ENCODE measurements around the gene LRRTM3. TPM values are rescaled to one million over a fixed set of nuclear protein-coding genes. Genes with fewer than 3 reads are reported as not detected.

LRRTM3 gene
- total RNA-seq, 2 donors from 2014 or later = not detected

DNA sequence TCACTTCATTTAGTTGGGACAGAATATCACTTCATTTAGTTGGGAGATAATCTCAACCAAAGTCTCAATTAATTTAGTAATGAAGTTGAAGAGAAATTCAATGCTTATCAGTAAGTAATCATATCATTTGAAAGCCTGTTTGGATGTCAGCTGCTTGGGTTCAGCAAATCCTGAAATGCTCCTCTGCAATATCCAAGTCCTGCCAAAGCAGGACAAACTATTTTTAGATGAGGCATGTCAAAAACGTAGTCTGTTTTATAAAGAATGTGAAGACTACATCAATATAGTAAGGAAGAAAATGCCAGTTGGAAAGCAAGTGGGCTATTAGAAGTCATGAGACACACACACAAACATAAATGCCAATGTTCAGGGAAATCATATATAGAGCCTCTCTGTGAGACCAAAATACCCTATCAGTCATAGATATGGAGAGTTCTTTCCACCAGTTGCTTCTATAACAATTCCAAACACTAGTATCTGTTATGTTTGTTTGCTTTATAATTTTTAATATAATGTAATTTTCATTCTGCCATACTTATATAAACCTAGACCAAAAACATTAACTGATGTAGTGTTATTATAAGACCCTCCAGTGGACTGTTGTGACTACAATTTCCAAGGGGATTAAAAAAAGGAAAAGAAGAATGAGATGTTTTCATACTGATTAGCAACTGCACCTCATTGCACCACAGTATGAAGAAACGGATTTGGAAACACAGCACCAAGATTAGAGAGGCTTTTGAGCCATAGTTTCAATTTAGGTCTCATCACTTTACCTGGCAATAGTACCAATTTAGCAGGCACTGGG, 160.7 kb downstream of the LRRTM3 start:
- Mint-ChIP-seq H3K27me3 (ENCODE audit: insufficient read depth) (no peaks in the 10 kb centered on the region), H3K36me3 (ENCODE audit: low read depth) (no peaks in the 10 kb centered on the region), H3K4me3 (no peak overlapping the region), H3K27ac (no peak overlapping the region), H3K4me1 (no peaks in the 10 kb centered on the region), H3K9me3 (no peaks in the 10 kb centered on the region)
- Histone ChIP-seq H3K27ac (ENCODE audit: low read depth, low read length) (no peak overlapping the region), H3K27me3 (ENCODE audit: control insufficient read depth, insufficient read depth, low read length, poor library complexity, severe bottlenecking) (no peaks in the 10 kb centered on the region), H3K4me1 (ENCODE audit: control insufficient read depth, insufficient read depth, low read length) (no peaks in the 10 kb centered on the region), H3K4me3 (ENCODE audit: low read length) (no peak overlapping the region), H3K36me3 (ENCODE audit: control insufficient read depth, insufficient read depth, low read length) (no peaks in the 10 kb centered on the region), H3K9me3 (ENCODE audit: control insufficient read depth, low read length) (no peaks in the 10 kb centered on the region), H3K9ac (ENCODE audit: extremely low read depth, low read length, poor library complexity, severe bottlenecking) (no peak overlapping the region)
- DNase-seq = no peak
- WGBS, 2 experiments (ENCODE audit: insufficient coverage in 1 of 2, insufficient read length in 1 of 2) = 92 to 100% methylated on average over 1 to 2 of the region's 2 CpGs
- TF ChIP-seq, protein P1, sequence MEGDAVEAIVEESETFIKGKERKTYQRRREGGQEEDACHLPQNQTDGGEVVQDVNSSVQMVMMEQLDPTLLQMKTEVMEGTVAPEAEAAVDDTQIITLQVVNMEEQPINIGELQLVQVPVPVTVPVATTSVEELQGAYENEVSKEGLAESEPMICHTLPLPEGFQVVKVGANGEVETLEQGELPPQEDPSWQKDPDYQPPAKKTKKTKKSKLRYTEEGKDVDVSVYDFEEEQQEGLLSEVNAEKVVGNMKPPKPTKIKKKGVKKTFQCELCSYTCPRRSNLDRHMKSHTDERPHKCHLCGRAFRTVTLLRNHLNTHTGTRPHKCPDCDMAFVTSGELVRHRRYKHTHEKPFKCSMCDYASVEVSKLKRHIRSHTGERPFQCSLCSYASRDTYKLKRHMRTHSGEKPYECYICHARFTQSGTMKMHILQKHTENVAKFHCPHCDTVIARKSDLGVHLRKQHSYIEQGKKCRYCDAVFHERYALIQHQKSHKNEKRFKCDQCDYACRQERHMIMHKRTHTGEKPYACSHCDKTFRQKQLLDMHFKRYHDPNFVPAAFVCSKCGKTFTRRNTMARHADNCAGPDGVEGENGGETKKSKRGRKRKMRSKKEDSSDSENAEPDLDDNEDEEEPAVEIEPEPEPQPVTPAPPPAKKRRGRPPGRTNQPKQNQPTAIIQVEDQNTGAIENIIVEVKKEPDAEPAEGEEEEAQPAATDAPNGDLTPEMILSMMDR (conservative IDR thresholded peaks at IDR 0.05) = no peak

DNA sequence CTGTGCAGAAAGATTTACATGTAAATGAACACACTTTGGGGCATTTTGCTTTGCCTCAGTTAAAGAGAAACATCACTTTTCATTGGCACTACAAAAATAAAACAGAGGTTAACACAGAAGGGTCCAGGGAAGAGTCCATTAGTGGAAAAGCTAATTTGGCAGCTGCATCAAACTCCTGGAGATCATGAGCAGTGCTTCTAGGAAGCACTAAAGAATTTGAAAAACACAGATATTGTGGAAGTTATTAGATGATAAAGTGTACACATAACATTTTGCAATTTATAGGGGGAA, 161.2 kb downstream of the LRRTM3 start:
- Histone ChIP-seq H3K36me3 (ENCODE audit: control insufficient read depth, insufficient read depth, low read length) (no peaks in the 10 kb centered on the region), H3K27ac (ENCODE audit: low read depth, low read length) (no peak overlapping the region), H3K9ac (ENCODE audit: extremely low read depth, low read length, poor library complexity, severe bottlenecking) (no peak overlapping the region), H3K4me1 (ENCODE audit: control insufficient read depth, insufficient read depth, low read length) (no peaks in the 10 kb centered on the region), H3K9me3 (ENCODE audit: control insufficient read depth, low read length) (no peaks in the 10 kb centered on the region), H3K4me3 (ENCODE audit: low read length) (no peak overlapping the region), H3K27me3 (ENCODE audit: control insufficient read depth, insufficient read depth, low read length, poor library complexity, severe bottlenecking) (no peaks in the 10 kb centered on the region)
- DNase-seq = no peak
- H3K9me3 Mint-ChIP-seq = no peaks in the 10 kb centered on the region
- H3K4me1 Mint-ChIP-seq = no peaks in the 10 kb centered on the region
- H3K4me3 Mint-ChIP-seq = no peak overlapping the region
- H3K36me3 Mint-ChIP-seq (ENCODE audit: low read depth) = no peaks in the 10 kb centered on the region
- no peaks in the 10 kb centered on the region for H3K27me3 Mint-ChIP-seq (ENCODE audit: insufficient read depth)
- TF ChIP-seq, protein P1 (conservative IDR thresholded peaks at IDR 0.05) = no peak
- no peak overlapping the region for H3K27ac Mint-ChIP-seq

DNA sequence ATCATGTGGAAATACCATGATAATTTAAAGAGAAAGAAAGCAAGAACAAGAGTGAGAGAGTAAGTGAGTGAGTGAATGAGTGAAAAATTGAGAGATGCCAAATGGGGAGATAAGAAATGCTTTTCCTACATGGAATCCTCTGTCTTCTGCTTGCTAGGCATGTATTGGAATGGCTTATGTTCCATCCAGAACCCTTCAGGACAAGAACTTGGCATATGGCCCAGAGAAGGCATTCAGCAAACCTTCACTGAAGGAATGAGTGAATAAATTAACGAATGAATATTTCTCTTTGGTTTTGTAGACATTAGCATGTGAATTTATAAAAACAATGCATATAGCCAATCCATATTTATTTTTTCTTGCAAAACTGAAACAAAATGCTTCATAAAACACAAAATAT, 162.2 kb downstream of the LRRTM3 start:
- no peak overlapping the region for H3K4me3 ChIP-seq (ENCODE audit: low read length)
- no peaks in the 10 kb centered on the region for H3K27me3 Mint-ChIP-seq (ENCODE audit: insufficient read depth)
- no peaks in the 10 kb centered on the region for H3K4me1 Mint-ChIP-seq
- no peak overlapping the region for H3K27ac Mint-ChIP-seq
- no peak overlapping the region for H3K4me3 Mint-ChIP-seq
- H3K9me3 ChIP-seq (ENCODE audit: control insufficient read depth, low read length) = no peaks in the 10 kb centered on the region
- no peaks in the 10 kb centered on the region for H3K27me3 ChIP-seq (ENCODE audit: control insufficient read depth, insufficient read depth, low read length, poor library complexity, severe bottlenecking)
- no peaks in the 10 kb centered on the region for H3K4me1 ChIP-seq (ENCODE audit: control insufficient read depth, insufficient read depth, low read length)
- H3K9me3 Mint-ChIP-seq = no peaks in the 10 kb centered on the region
- H3K36me3 ChIP-seq (ENCODE audit: control insufficient read depth, insufficient read depth, low read length) = no peaks in the 10 kb centered on the region
- DNase-seq = no peak
- no peak overlapping the region for H3K27ac ChIP-seq (ENCODE audit: low read depth, low read length)
- TF ChIP-seq, protein P1 (conservative IDR thresholded peaks at IDR 0.05) = no peak
- H3K36me3 Mint-ChIP-seq (ENCODE audit: low read depth) = no peaks in the 10 kb centered on the region
- 90% methylated on average over 1 of the region's 1 CpG; no CpG with 5 or more reads in 1 of the 2 experiments for WGBS, 2 experiments (ENCODE audit: insufficient coverage in 1 of 2, insufficient read length in 1 of 2)
- H3K9ac ChIP-seq (ENCODE audit: extremely low read depth, low read length, poor library complexity, severe bottlenecking) = no peak overlapping the region
